Mucosa of rectum (tissue), 2 donors: Measurements from ENCODE around the gene CCS.
A peak's percentile ranks its signal among the peaks of the same experiment; 100 is the strongest.
"Not testable (repeated sequence)": the region's sequence is repeated elsewhere in the genome, so short reads cannot be mapped to it uniquely, and the experiment has no call there.

ENCODE experiments used
- H3K27ac ChIP-seq, 2 donors: one replicate each; pipeline ENCODE4 v1.7.0; 2013; ENCODE audit warnings: inconsistent platforms in 2 of 2, low read depth in 2 of 2, low read length in 2 of 2
- H3K27me3 ChIP-seq, 2 donors: one replicate each; pipeline ENCODE4 v1.7.0; 2013; ENCODE audit warnings: low read length in 2 of 2; ENCODE audit not compliant: control insufficient read depth in 2 of 2, insufficient read depth in 2 of 2
- H3K36me3 ChIP-seq, 2 donors: one replicate each; pipeline ENCODE4 v1.7.0; 2013; ENCODE audit warnings: low read length in 2 of 2; ENCODE audit not compliant: control insufficient read depth in 2 of 2, insufficient read depth in 2 of 2
- H3K4me1 ChIP-seq, 2 donors: one replicate each; pipeline ENCODE4 v1.7.0; 2013; ENCODE audit warnings: low read length in 2 of 2, mild to moderate bottlenecking in 1 of 2; ENCODE audit not compliant: control insufficient read depth in 2 of 2, insufficient read depth in 2 of 2
- H3K4me3 ChIP-seq, 2 donors: one replicate each; pipeline ENCODE4 v1.7.0; 2013; ENCODE audit warnings: low read length in 2 of 2
- H3K9ac ChIP-seq, 2 donors: one replicate each; pipeline ENCODE4 v1.7.0; 2013; ENCODE audit warnings: low read length in 2 of 2, low read depth in 1 of 2, mild to moderate bottlenecking in 1 of 2
- H3K9me3 ChIP-seq, 2 donors: one replicate each; pipeline ENCODE4 v1.7.0; 2013; ENCODE audit warnings: low read length in 2 of 2; ENCODE audit not compliant: control insufficient read depth in 2 of 2
- donor health status: healthy.
- donor health status: Normal muscosa, but diverticular disease.

CCS gene

DNA sequence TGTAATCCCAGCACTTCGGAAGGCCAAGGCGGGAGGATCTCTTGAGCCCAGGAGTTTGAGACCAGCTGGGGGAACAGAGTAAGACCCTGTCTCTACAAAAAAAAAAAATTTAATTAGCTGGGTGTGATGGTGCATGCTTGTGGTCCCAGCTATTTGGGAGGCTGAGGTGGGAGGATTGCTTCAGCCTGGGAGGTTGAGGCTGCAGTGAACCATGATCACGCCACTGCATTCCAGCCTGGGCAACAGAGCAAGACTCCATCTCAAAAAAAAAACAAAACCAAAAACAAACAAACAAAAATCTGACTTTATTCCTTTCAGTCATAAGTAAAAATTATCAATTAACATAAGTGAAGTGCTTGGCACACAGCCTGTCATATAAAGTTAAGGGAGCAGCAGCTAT, 13.6 kb downstream of the CCS start:
- H3K9ac ChIP-seq, H3K9me3 ChIP-seq, H3K27me3 ChIP-seq, H3K4me3 ChIP-seq: not testable (repeated sequence)
- peaks cover 24 to 30% of the 10 kb centered on the region in 2 donors for H3K36me3 ChIP-seq
- peaks cover 10 to 13% of the 10 kb centered on the region in 2 donors for H3K4me1 ChIP-seq
- peak overlapping the region; percentile 67 to 75 for H3K27ac ChIP-seq

DNA sequence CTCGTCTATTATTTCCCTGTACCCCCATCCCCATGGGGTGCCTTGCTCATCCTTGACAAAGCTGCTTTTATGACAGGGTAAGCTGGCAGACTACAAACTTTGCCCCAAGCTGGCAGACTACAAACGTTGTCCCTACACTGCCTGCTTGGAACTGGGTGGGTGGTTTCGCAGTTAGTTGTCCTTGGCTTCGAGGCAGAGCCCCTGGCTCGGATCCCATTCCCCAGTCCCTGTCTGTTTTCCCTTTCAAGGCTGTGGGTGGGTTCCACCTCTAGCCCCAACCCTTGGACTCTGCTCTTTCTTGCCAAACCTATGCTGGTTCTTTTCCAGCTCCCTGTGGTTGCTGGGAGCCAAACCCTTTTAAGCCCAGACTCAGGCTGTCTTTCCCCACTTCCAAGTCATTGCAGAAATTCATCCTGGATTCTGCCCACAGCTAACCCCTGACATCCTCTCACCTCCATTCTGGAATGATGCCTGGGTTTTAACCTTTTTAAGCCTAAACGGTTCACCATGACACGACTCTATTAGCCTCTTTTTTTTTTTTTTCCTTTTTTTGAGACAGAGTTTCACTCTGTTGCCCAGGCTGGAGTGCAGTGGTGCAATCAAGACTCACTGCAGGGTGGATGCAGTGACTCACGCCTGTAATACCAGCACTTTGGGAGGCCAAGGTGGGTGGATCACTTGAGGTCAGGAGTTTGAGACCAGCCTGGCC, 14.3 kb downstream of the CCS start:
- Histone ChIP-seq H3K4me3 (no peak overlapping the region), H3K36me3 (peaks cover 24 to 28% of the 10 kb centered on the region in 2 donors), H3K9ac (peak overlapping the region; percentile 24 to 37), H3K27me3 (no peaks in the 10 kb centered on the region), H3K27ac (peak overlapping the region; percentile 67 to 75), H3K4me1 (peaks cover 10 to 13% of the 10 kb centered on the region in 2 donors), H3K9me3 (no peaks in the 10 kb centered on the region)

GRCh38 chr11:66609721-66610617, 17.0 kb downstream of the CCS start:
- Histone ChIP-seq H3K27ac (no peak overlapping the region), H3K9ac (no peak overlapping the region), H3K36me3 (peaks cover 11 to 12% of the 10 kb centered on the region in 2 donors), H3K27me3 (no peaks in the 10 kb centered on the region), H3K4me1 (peaks cover 10 to 13% of the 10 kb centered on the region in 2 donors), H3K4me3 (no peak overlapping the region), H3K9me3 (no peaks in the 10 kb centered on the region)

DNA sequence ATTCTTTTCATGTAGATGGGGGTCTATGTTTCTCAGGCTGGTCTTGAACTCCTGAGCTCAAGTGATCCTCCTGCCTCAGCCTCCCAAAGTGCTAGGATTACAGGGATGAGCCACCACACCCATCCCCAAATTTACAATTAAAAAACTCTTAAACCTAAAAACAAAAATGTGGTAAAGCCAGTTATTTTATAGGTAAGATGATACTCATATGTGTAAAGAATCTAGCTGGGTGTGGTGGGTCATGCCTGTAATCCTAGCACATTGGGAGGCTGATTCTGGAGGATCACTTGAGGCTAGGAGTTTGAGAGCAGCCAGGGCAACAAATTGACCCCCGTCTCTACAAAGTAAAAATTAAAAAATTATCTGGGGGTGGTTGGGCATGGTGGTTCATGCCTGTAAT, 19.5 kb downstream of the CCS start:
- Histone ChIP-seq H3K27me3 (no peaks in the 10 kb centered on the region), H3K4me3 (no peak overlapping the region), H3K9ac (no peak overlapping the region), H3K4me1 (peaks cover 3 to 6% of the 10 kb centered on the region in 2 donors), H3K36me3 (no peaks in the 10 kb centered on the region), H3K9me3 (no peaks in the 10 kb centered on the region), H3K27ac (no peak overlapping the region)

DNA sequence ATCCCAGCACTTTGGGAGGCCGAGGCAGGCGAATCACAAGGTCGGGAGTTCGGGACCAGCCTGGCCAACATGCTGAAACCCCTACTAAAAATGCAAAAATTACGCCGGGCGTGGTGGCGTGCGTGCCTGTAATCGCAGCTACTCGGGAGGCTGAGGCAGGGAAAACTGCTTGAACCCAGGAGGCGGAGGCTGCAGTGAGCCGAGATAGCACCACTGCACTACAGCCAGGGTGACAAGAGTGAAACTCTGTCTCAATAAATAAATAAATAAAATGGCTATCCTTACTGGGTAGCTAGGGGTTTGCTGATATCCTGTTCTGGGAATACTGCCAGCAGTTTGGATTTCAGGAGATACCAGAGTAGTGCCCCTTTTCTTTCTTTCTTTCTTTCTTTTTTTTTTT, 21.1 kb downstream of the CCS start:
- Histone ChIP-seq H3K36me3 (no peaks in the 10 kb centered on the region), H3K27ac (no peak overlapping the region), H3K4me3 (no peak overlapping the region), H3K4me1 (peaks cover 13 to 15% of the 10 kb centered on the region in 2 donors), H3K9ac (no peak overlapping the region), H3K27me3 (no peaks in the 10 kb centered on the region), H3K9me3 (no peaks in the 10 kb centered on the region)

GRCh38 chr11:66616379-66617154, 23.6 kb downstream of the CCS start, which contains the start of gene RBM14:
Gene RBM14, plus strand, starts transcription at chr11:66616630. Its CDS starts 91 bp downstream, at chr11:66616721.
- peak within 1 kb of the TSS; percentile 87 to 100 for H3K9ac ChIP-seq
- H3K27ac ChIP-seq = peak within 1 kb of the TSS; percentile 98 to 99
- H3K4me3 ChIP-seq = peak within 1 kb of the TSS; percentile 84 to 98
- no peaks in the 10 kb centered on the region for H3K9me3 ChIP-seq
- no peaks in the 10 kb centered on the region for H3K27me3 ChIP-seq
- H3K36me3 ChIP-seq = peaks cover 0 to 2% of the 10 kb centered on the region in 2 donors
- H3K4me1 ChIP-seq = peaks cover 19 to 21% of the 10 kb centered on the region in 2 donors

GRCh38 chr11:66617155-66617834, 24.3 kb downstream of the CCS start:
- Histone ChIP-seq H3K27me3 (no peaks in the 10 kb centered on the region), H3K36me3 (peaks cover 0 to 2% of the 10 kb centered on the region in 2 donors), H3K4me1 (peaks cover 19 to 21% of the 10 kb centered on the region in 2 donors), H3K9me3 (no peaks in the 10 kb centered on the region), H3K9ac (peak overlapping the region; percentile 87 to 100), H3K27ac (peak overlapping the region; percentile 98 to 99), H3K4me3 (peak overlapping the region; percentile 84 to 98)

DNA sequence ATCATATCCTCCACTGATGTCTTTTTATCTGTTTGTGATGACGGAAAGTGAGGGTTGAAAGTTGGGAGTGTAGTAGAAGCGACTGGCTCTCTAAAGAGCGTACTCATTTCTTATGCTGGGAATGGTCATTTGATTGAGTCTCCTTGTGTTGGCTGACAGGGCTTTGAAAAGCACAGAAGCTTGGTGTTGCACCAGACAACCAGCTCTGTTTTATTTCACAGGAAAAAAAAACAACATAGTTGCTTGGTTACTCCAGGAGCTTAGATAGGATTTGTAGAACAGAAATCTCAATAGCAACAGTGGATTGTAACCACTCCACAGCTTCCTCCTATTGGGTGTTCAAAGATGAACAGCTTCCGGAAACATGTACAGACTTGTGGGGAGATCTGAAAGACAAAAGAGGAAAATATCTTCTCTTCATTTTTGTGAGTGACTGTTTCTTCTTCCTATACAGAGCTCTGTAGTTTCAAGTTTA, 26.1 kb downstream of the CCS start:
- Histone ChIP-seq H3K4me3 (peak overlapping the region; percentile 84 to 98), H3K27ac (peak overlapping the region; percentile 43 to 99), H3K36me3 (peaks cover 11 to 19% of the 10 kb centered on the region in 2 donors), H3K27me3 (no peaks in the 10 kb centered on the region), H3K9me3 (no peaks in the 10 kb centered on the region), H3K4me1 (peaks cover 28 to 31% of the 10 kb centered on the region in 2 donors), H3K9ac (peak overlapping the region; percentile 87 to 100)

DNA sequence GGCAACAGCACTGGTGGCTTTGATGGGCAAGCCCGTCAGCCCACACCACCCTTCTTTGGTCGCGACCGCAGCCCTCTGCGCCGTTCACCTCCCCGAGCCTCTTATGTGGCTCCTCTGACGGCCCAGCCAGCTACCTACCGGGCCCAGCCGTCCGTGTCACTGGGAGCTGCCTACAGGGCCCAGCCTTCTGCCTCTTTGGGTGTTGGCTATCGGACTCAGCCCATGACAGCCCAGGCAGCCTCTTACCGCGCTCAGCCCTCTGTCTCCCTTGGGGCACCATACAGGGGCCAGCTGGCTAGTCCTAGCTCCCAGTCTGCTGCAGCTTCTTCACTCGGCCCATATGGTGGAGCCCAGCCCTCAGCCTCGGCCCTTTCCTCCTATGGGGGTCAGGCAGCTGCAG, 31.5 kb downstream of the CCS start:
- no peaks in the 10 kb centered on the region for H3K27me3 ChIP-seq
- H3K9me3 ChIP-seq = no peaks in the 10 kb centered on the region
- H3K4me1 ChIP-seq = peaks cover 12 to 17% of the 10 kb centered on the region in 2 donors
- H3K4me3 ChIP-seq = no peak overlapping the region
- H3K36me3 ChIP-seq = peaks cover 63 to 66% of the 10 kb centered on the region in 2 donors
- H3K27ac ChIP-seq = no peak overlapping the region
- H3K9ac ChIP-seq = no peak overlapping the region
